Suprapubic skin (tissue), 4 donors: Measurements from ENCODE around the gene TCTN2. TPM values are rescaled to one million over a fixed set of nuclear protein-coding genes. Genes with fewer than 3 reads are reported as not detected.

Experiments
- DNase-seq, 2 donors: peaks; one replicate each; pipeline ENCODE4 v3.0.0-alpha.2; 2019; ENCODE audit warnings: low spot score in 2 of 2
- H3K27ac ChIP-seq: fragments of 200-600 bp; sonication (generic); one replicate; pipeline ENCODE4 v1.5.1; 2019
- H3K27me3 ChIP-seq: fragments of 200-600 bp; sonication (generic); one replicate; pipeline ENCODE4 v1.5.1; 2019
- H3K36me3 ChIP-seq: fragments of 200-600 bp; sonication (generic); one replicate; pipeline ENCODE4 v1.5.1; 2019
- H3K4me1 ChIP-seq: fragments of 200-600 bp; sonication (generic); one replicate; pipeline ENCODE4 v1.5.1; 2019
- H3K4me3 ChIP-seq: fragments of 200-600 bp; sonication (generic); one replicate; pipeline ENCODE4 v1.5.1; 2019; ENCODE audit warnings: mild to moderate bottlenecking
- H3K9me3 ChIP-seq: fragments of 200-600 bp; sonication (generic); one replicate; pipeline ENCODE4 v1.5.1; 2019
- EP300 ChIP-seq: sonication (generic); formaldehyde crosslinking; IDR thresholded peaks from one replicate; pipeline ENCODE4 v1.6.1; 2017; ENCODE audit warnings: antibody characterized with exemption
- POLR2A ChIP-seq, 2 donors: fragments of 450-650 bp; IDR thresholded peaks; one replicate each; pipeline ENCODE4 v1.6.1; 2017; ENCODE audit warnings: antibody characterized with exemption in 2 of 2, mild to moderate bottlenecking in 2 of 2, moderate library complexity in 2 of 2
- POLR2AphosphoS5 ChIP-seq, 3 donors: sonication (generic); formaldehyde crosslinking; IDR thresholded peaks; one replicate each; pipeline ENCODE4 v1.6.1; 2017; ENCODE audit warnings: antibody characterized with exemption in 3 of 3
- WGBS: methylation state at CpG from one replicate; pipeline ENCODE4 v1.1.5; 2018; 5-methylcytosine and 5-hydroxymethylcytosine counted together
- total RNA-seq, 4 donors: library from RNA; depleted of rRNA; stranded (reverse); fragments of >200 nt; gene quantifications; one replicate each; pipeline ENCODE4 v1.1.0, GENCODE V29; 2016
- TF ChIP-seq, protein P1 (sequence below), 2 donors: fragments of 200-600 bp in 1 of 2; fragments of 450-650 bp in 1 of 2; sonication (generic) in 1 of 2; IDR thresholded peaks; one replicate each; pipeline ENCODE4 v1.5.1; 2016 to 2019; ENCODE audit warnings: antibody characterized with exemption in 2 of 2, mild to moderate bottlenecking in 1 of 2, moderate library complexity in 1 of 2

Gene TCTN2
- total RNA-seq, 4 donors from 2014 or later, result 10.2 to 31.9 (median 16.0) TPM

DNA sequence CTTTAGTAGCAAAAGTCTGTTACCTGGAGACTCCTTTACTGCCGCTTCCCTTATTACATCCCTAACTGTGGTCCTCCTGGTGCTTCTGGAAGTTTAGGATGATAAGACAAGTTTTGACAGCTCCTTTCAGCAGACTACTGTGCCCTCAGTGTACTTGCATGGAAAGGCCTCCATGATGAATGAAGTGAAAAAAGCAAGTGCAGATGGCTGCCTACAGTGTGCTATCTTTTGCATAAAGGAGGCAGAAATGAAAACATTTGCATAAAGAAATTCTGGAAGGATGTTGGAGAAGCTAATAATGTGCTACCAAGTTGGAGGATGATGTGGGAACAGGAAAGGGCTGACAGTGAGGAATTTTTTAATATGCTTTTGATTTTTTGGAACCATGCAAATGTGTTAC lies 4.5 kb downstream of the TCTN2 start:
- Histone ChIP-seq H3K4me1 (peaks cover 11% of the 10 kb centered on the region), H3K9me3 (no peaks in the 10 kb centered on the region), H3K27me3 (no peaks in the 10 kb centered on the region), H3K27ac (no peak overlapping the region), H3K36me3 (peaks cover 42% of the 10 kb centered on the region), H3K4me3 (no peak overlapping the region)
- 100% methylated on average over 1 of the region's 1 CpG for WGBS
- TF ChIP-seq POLR2A (IDR thresholded peaks at IDR 0.05), result no peak
- TF ChIP-seq POLR2AphosphoS5 (IDR thresholded peaks at IDR 0.05), result no peak
- no peak for TF ChIP-seq EP300
- TF ChIP-seq, protein P1, sequence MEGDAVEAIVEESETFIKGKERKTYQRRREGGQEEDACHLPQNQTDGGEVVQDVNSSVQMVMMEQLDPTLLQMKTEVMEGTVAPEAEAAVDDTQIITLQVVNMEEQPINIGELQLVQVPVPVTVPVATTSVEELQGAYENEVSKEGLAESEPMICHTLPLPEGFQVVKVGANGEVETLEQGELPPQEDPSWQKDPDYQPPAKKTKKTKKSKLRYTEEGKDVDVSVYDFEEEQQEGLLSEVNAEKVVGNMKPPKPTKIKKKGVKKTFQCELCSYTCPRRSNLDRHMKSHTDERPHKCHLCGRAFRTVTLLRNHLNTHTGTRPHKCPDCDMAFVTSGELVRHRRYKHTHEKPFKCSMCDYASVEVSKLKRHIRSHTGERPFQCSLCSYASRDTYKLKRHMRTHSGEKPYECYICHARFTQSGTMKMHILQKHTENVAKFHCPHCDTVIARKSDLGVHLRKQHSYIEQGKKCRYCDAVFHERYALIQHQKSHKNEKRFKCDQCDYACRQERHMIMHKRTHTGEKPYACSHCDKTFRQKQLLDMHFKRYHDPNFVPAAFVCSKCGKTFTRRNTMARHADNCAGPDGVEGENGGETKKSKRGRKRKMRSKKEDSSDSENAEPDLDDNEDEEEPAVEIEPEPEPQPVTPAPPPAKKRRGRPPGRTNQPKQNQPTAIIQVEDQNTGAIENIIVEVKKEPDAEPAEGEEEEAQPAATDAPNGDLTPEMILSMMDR (IDR thresholded peaks at IDR 0.05), result no peak
- DNase-seq, result no peak

DNA sequence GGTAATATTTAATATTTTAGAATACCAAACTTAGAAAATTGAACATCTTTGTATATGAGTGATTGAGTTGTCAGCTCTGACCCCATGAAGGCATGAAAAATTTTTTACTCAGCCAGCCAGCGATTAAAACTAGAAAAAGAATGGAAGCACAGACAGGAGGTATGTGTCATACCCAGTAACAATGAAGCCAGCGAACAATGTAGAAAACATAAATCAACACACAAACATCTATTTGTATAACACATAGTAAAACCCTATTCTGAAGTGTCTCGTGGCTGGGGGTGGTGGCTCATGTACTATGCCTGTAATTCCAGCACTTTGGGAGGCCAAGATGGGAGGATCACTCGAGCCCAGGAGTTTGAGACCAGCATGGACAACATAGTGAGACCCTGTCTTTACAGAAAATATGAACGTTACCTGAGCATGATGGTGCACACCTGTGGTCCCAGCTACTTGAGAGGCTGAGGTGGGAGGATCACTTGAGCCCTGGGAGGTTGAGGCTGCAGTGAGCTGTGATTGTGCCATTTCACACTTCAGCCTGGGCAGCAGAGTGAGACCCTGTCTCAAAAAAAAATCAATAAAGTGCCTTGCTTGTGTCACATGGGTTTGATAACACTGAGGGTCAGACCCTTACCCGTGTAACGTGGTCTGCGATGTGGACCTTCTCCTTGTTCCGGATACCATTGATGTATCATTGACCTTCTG lies 5.9 kb downstream of the TCTN2 start:
- peaks cover 4% of the 10 kb centered on the region for H3K4me1 ChIP-seq
- TF ChIP-seq, protein P1 (IDR thresholded peaks at IDR 0.05), result no peak
- TF ChIP-seq POLR2AphosphoS5 (IDR thresholded peaks at IDR 0.05) (no peak), POLR2A (IDR thresholded peaks at IDR 0.05) (no peak)
- H3K27me3 ChIP-seq, result no peaks in the 10 kb centered on the region
- H3K36me3 ChIP-seq, result peaks cover 46% of the 10 kb centered on the region
- no peak overlapping the region for H3K27ac ChIP-seq
- H3K4me3 ChIP-seq, result no peak overlapping the region
- H3K9me3 ChIP-seq, result no peaks in the 10 kb centered on the region
- no peak for DNase-seq
- 89% methylated on average over 9 of the region's 9 CpGs for WGBS

DNA sequence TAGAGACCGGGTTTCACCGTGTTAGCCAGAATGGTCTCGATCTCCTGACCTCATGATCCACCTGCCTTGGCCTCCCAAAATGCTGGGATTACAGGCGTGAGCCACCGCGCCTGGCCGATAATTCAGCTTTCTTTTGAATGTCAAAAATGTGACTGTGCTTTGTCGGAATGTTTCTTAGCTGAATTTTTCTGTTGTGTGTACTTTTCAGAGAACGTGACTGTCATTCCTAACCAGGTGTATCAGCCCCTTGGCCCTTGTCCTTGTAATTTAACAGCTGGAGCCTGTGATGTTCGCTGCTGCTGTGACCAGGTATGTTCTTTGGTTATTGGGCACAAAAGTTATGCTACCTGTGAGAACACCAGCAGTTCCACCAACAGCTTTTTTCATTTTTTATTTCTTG lies 8.1 kb downstream of the TCTN2 start:
- peaks cover 57% of the 10 kb centered on the region for H3K36me3 ChIP-seq
- no peak overlapping the region for H3K27ac ChIP-seq
- 96% methylated on average over 10 of the region's 10 CpGs for WGBS
- TF ChIP-seq POLR2A (IDR thresholded peaks at IDR 0.05) (no peak), EP300 (no peak), POLR2AphosphoS5 (IDR thresholded peaks at IDR 0.05) (no peak)
- TF ChIP-seq, protein P1 (IDR thresholded peaks at IDR 0.05), result no peak
- H3K4me3 ChIP-seq, result no peak overlapping the region
- H3K9me3 ChIP-seq, result no peaks in the 10 kb centered on the region
- DNase-seq, result no peak
- no peaks in the 10 kb centered on the region for H3K27me3 ChIP-seq
- no peaks in the 10 kb centered on the region for H3K4me1 ChIP-seq

DNA sequence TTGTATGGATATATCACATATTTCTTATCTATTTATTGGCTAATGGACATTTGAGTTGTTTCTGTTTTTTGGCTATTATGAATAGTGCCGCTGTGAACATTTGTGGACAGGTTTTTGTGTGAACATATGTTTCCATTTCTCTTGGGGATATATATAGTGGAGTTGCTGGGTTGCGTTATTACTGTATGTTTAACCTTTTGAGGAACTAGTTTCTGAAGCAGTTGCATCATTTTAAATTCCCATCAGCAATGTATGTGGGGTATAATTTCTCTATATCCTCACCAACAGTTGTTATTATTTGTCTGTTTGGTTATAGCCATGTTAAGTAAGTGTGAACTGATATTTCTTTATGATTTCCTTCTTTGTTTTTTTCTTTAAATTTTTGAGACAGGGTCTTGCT lies 10.7 kb downstream of the TCTN2 start:
- Histone ChIP-seq H3K36me3 (peaks cover 58% of the 10 kb centered on the region), H3K27me3 (no peaks in the 10 kb centered on the region), H3K9me3 (no peaks in the 10 kb centered on the region), H3K4me3 (no peak overlapping the region), H3K4me1 (no peaks in the 10 kb centered on the region), H3K27ac (no peak overlapping the region)
- WGBS, result 74% methylated on average over 2 of the region's 2 CpGs
- TF ChIP-seq POLR2A (IDR thresholded peaks at IDR 0.05), result no peak
- no peak for TF ChIP-seq POLR2AphosphoS5 (IDR thresholded peaks at IDR 0.05)
- TF ChIP-seq, protein P1 (IDR thresholded peaks at IDR 0.05), result no peak
- TF ChIP-seq EP300, result no peak
- DNase-seq, result no peak

DNA sequence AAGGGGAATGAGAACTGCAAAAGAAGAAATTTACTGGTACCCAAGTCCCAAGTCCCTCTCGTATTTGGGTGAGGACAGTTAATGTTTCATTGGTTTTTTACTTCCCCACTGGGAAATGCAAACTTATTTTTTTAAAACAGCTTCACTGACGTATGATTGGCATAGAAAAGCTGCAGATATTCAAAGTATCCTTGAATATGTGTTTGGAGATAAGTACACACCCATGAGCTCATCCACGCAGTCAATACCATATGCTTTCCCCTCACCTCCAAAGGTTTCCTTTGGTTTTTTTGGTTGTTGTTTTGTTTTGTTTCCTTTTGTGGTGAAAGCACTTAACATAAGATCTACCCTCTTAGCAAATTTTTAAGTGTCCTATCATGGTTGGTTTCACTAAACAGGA lies 13.1 kb downstream of the TCTN2 start:
- DNase-seq, result no peak
- Histone ChIP-seq H3K4me1 (no peaks in the 10 kb centered on the region), H3K4me3 (no peak overlapping the region), H3K27me3 (no peaks in the 10 kb centered on the region), H3K9me3 (no peaks in the 10 kb centered on the region), H3K27ac (no peak overlapping the region), H3K36me3 (peaks cover 62% of the 10 kb centered on the region)
- 85% methylated on average over 3 of the region's 3 CpGs for WGBS
- TF ChIP-seq POLR2AphosphoS5 (IDR thresholded peaks at IDR 0.05) (no peak), EP300 (no peak), POLR2A (IDR thresholded peaks at IDR 0.05) (no peak)
- TF ChIP-seq, protein P1 (IDR thresholded peaks at IDR 0.05), result no peak
